Measurements from ENCODE around the gene SLITRK3. TPM values are rescaled to one million over a fixed set of nuclear protein-coding genes. Genes with fewer than 3 reads are reported as not detected.
"Not testable (repeated sequence)": the region's sequence is repeated elsewhere in the genome, so short reads cannot be mapped to it uniquely, and the experiment has no call there.

The SLITRK3 gene
- polyA plus RNA-seq, 1 donor from 2014 or later: not detected

DNA sequence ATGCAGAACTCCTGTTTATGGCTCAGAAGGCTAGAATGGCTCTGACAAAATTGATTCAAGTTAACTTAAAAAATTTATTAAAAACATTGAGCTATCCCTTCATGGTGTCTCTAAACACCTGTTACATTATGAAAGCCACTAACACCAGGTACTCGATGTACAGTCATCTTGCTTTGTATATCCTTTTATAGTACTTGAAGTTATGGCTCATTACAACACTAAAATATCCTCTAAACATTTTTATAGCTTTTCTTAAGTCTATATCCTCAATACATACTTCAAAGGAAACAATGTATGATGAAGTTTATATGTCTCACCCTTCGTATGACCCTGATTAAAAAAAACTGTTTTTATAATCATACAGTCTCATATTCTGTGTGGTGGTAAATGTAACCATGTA is 38.2 kb downstream of the SLITRK3 start:
- Mint-ChIP-seq H3K27ac (no peak overlapping the region), H3K9me3 (peaks cover 0 to 3% (median under 1%) of the 10 kb centered on the region in 3 donors), H3K4me1 (no peaks in the 10 kb centered on the region), H3K4me3 (no peak overlapping the region), H3K27me3 (no peaks in the 10 kb centered on the region), H3K36me3 (no peaks in the 10 kb centered on the region)

DNA sequence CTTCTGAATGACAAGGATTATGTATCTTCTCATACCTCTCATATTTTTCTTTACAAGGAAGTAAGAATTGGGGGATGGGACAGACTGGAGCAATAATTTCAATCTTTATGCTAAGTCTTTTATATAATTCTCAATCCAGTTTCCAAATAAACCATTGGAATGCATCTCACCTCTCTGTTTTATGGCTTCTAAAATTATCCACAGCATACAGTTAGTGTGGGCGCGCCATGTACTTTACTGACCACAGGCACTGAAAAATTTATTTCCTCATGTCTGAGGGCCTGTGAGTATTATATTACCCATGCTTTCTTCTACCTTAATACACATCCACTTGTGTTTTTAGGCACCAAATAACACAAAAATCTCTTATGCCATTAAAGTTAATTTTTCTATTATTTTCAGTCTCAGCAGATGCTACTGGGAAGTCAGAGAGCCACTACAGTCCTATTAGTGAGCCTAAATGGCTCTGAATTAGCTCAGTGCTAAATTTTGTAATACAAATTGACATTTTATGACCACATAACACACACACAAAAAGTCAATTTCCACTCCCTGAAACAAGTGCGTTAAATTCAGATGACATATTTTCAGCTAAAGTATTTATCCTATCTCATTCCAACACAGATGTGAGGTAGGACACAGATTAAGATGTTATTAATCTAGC is 39.3 kb downstream of the SLITRK3 start:
- Mint-ChIP-seq H3K36me3 (no peaks in the 10 kb centered on the region), H3K27ac (no peak overlapping the region), H3K27me3 (no peaks in the 10 kb centered on the region), H3K4me3 (no peak overlapping the region), H3K9me3 (peaks cover 0 to 3% (median 0%) of the 10 kb centered on the region in 3 donors), H3K4me1 (no peaks in the 10 kb centered on the region)

DNA sequence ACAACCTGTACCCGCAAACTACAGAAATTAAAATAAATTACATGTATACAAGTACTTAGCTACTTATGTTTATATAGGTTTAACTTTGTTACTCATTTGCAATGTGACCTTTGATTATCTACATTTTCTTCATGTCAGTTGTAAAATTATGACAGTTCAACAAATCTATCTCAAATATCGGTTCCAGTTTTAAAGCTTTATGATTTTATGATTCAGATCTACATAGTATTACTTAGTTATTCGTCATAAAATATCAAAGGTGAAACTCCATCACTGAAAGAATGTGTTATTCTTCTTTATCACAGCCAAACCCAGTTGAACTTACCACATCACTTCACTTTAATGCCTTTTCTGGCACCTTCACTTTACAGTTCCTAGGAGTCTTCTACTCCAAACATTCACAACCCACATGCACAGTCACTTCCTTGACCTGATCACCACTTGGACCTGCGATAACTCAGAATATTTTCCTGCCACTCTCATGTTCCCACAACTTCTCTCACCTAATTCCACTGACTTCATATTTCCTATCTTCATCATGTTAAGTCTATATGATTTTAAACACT is 47.2 kb downstream of the SLITRK3 start:
- no peak overlapping the region for H3K4me3 Mint-ChIP-seq
- H3K4me1 Mint-ChIP-seq: no peaks in the 10 kb centered on the region
- H3K27ac Mint-ChIP-seq: no peak overlapping the region
- H3K27me3 Mint-ChIP-seq: no peaks in the 10 kb centered on the region
- no peaks in the 10 kb centered on the region for H3K36me3 Mint-ChIP-seq
- peaks cover 2 to 7% (median 7%) of the 10 kb centered on the region in 3 donors for H3K9me3 Mint-ChIP-seq

DNA sequence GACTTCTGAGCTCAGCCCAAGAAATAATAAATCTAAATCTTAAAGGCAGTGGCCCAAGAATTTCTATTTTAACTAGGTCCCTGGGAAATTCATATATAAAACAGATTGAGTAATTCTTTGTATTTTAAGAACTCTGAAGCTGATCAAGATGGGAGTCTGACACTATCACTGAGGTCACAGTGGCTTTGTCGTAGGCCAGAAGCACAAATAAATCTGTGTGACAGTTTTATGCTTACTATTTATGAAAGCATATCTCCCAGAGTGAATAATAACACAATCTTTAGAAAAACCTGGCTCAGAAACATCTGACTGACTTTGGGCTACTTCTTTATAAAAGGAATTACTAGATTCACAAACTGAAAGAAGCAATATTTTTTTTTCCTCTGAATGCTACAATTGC is 51.9 kb downstream of the SLITRK3 start:
- no peaks in the 10 kb centered on the region for H3K27me3 Mint-ChIP-seq

DNA sequence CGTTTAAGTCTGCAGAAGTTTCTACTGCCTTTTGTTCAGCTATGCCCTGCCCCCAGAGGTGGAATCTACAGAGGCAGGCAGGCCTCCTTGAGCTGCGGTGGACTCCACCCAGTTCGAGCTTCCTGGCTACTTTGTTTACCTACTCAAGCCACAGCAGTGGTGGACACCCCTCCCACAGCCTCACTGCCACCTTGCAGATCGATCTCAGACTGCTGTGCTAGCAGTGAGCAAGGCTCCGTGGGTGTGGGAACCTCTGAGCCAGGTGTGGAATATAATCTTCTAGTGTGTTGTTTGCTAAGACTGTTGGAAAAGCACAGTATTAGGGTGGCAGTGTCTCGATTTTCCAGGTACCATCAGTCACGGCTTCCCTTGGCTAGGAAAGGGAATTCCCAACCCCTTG is 56.3 kb downstream of the SLITRK3 start:
- not testable (repeated sequence) for H3K27ac Mint-ChIP-seq, H3K9me3 Mint-ChIP-seq, H3K36me3 Mint-ChIP-seq, H3K4me3 Mint-ChIP-seq, H3K27me3 Mint-ChIP-seq, H3K4me1 Mint-ChIP-seq

More for the DNA sequence above, 51.9 kb downstream of the SLITRK3 start:
- H3K9me3 Mint-ChIP-seq: peaks cover 0 to 3% (median 2%) of the 10 kb centered on the region in 3 donors
- no peak overlapping the region for H3K4me3 Mint-ChIP-seq
- no peak overlapping the region for H3K27ac Mint-ChIP-seq
- H3K36me3 Mint-ChIP-seq: no peaks in the 10 kb centered on the region
- no peaks in the 10 kb centered on the region for H3K4me1 Mint-ChIP-seq

Other genes starting within 250 kb of the SLITRK3 start
- gene SI, start 117.9 kb downstream of the SLITRK3 start, polyA plus RNA-seq: not detected

All from IgD-negative memory B cell (primary cell).